DMS53 treated with DMSO at 0.1 percent for 48 hours (cell line): Measurements from ENCODE around the gene TPX2.
A peak's percentile ranks its signal among the peaks of the same experiment; 100 is the strongest.

Experiments
- DNase-seq: peaks from one replicate; lab custom pipeline; 2025; ENCODE audit not compliant: unreplicated experiment; lab: John Stamatoyannopoulos, UW

TPX2 gene, protein sequence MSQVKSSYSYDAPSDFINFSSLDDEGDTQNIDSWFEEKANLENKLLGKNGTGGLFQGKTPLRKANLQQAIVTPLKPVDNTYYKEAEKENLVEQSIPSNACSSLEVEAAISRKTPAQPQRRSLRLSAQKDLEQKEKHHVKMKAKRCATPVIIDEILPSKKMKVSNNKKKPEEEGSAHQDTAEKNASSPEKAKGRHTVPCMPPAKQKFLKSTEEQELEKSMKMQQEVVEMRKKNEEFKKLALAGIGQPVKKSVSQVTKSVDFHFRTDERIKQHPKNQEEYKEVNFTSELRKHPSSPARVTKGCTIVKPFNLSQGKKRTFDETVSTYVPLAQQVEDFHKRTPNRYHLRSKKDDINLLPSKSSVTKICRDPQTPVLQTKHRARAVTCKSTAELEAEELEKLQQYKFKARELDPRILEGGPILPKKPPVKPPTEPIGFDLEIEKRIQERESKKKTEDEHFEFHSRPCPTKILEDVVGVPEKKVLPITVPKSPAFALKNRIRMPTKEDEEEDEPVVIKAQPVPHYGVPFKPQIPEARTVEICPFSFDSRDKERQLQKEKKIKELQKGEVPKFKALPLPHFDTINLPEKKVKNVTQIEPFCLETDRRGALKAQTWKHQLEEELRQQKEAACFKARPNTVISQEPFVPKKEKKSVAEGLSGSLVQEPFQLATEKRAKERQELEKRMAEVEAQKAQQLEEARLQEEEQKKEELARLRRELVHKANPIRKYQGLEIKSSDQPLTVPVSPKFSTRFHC

DNA sequence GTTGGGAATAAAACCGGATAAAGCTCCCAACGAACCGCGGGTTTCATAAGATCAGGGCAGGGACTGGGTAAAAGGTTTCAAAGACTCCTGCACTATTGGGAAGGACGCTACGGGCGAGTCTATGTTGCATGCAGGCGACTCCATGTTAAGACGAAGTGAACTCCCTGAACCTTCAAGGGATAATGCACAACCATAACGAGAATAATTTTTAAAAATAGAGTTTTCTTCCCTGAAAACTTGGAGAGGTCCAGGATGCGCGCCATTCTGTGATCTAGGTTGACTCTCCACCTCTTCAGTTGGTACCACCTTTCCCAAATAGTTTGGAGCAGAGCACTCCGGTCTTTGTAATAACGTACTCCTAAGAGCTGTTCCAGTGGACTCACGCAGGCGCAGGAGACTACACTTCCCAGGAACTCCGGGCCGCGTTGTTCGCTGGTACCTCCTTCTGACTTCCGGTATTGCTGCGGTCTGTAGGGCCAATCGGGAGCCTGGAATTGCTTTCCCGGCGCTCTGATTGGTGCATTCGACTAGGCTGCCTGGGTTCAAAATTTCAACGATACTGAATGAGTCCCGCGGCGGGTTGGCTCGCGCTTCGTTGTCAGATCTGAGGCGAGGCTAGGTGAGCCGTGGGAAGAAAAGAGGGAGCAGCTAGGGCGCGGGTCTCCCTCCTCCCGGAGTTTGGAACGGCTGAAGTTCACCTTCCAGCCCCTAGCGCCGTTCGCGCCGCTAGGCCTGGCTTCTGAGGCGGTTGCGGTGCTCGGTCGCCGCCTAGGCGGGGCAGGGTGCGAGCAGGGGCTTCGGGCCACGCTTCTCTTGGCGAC lies at the start of gene TPX2:
TPX2 (plus strand) TSS at position 562 of the 821 bp plus-strand sequence. CDS start 18,187 bp downstream, outside the sequence.
- DNase-seq = peak; percentile 97

DNA sequence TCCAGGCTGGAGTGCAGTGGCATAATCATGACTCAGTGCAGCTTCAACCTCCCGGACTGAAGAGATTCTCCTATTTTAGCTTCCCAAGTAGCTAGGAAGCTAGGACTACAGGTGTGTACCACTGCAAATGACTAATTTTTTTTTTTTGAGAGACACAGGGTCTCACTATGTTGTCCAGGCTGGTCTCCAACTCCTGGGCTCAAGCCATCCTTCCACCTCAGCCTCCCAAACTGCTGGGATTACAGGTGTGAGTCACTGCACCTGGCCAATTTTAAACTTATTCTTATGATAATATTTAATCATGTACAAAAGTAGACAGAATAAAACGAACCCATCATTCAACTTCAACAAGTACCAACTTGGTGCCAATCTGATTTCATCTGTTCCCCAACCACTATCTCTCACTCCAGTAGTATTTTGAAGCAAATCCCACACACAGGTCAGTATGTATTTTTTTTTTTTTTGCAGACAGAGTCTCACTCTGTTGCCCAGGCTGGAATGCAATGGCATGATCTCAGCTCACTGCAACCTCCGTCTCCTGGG lies 48.9 kb upstream of the TPX2 start:
- DNase-seq = no peak

DNA sequence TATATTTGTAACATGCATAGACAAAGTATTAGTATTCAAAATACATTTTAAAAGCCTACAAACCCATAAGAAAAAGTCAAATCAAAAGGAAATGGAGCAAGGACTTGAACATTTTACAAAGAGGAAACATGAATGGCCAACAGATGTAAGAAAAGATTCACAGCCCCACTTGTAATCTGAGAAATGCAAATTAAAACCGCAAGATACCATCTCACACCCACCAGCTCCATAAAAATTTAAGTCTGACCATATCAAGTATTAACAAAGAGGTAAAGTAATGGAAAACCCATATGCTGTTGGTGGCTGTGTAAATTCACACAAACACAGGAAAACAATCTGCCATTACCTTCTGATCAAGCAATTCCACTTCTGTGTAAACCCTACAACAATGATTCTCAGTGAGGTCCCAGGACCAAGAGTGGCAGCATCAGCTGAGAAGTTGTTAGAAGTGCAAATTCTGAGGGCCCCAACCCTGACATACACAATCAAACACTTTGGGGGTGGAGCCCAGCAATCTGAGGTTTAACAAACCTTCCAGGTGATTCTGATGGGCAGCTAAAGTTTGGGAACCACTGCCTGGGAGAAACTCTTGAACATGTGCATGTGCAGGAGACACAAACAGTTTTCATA lies 47.3 kb upstream of the TPX2 start:
- DNase-seq = no peak

DNA sequence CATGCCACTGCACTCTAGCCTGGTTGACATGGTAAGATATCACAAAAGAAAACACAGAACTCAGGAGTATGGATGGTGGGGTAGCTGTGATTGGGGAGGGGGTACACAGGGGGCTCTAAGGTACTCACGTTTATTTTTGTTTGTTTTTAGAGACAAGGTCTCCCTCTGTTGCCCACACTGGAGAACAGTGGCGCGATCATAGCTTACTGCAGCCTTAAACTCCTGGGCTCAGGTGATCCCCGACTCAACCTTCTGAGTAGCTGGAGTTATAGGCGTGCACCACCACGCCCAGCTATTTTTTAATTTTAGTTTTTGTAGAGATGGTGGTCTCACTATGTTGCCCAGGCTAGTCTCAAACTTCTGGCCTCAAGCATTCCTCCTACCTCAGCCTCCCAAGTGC lies 45.7 kb upstream of the TPX2 start:
- no peak for DNase-seq

DNA sequence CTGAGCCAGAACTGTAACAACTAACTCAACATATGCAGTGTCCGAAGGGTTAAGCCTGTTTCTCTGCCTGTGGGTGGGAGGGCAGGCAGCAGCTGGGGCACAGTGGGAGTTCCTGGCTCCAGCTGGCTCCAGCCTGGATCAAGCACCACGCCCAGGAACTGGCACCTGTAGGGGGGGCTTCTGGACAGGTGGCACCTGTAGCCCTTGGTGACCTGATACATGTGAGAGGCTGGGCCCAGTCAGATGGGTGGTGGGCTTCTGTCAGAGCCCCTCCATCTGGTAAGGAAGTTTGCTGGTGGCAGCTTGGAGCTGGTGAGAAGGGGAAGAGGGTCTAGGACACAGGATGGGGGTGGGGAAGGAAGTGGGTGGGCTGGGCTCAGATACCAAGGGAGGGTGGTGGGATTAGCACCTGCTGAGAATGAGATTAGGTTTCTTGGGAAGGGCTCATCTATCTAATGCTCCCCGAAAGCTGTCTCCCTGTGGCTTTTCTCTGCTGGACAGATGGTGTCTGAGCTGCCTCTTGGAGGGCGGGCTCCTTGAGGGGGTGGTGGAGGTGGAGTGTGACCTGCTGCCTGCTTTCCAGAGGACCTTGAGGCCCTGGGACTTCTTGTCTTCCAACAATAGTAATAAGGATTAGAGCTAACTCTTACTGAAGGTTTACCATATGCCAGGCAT lies 45.0 kb upstream of the TPX2 start:
- DNase-seq = no peak

DNA sequence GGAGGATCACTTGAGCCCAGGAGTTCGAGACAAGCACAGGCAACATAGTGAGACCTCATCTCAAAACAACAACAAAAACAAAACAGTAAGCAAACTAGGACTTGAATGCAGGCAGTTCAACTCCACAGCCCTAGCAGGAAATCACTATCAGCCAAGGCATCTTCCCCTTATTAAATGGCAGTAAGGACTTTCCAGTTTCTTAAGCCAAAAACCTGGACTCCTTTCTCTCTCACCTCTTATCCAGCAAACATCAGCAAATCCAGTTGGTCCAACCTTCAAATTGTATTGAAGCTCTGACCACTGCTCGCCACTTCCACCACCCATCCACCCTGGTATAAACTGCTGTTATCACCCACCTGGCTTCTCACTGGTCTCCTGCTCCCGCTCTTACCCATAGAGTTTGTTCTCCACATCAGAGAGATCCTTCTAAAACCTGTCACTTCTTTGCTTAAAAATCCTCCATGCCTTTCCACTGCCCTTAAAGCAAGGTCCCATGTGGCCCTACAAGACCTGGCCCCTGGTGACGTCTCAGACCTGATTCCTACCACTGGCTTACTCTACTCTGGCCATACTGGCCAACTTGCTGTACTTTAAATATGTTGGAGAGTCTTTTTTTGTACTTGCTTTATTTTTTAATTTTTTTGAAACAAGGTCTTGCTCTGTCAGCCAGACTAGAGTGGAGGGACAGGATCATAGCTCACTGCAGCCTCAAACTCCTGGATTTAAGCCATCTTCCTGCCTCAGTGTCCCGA lies 44.1 kb upstream of the TPX2 start:
- DNase-seq = no peak

DNA sequence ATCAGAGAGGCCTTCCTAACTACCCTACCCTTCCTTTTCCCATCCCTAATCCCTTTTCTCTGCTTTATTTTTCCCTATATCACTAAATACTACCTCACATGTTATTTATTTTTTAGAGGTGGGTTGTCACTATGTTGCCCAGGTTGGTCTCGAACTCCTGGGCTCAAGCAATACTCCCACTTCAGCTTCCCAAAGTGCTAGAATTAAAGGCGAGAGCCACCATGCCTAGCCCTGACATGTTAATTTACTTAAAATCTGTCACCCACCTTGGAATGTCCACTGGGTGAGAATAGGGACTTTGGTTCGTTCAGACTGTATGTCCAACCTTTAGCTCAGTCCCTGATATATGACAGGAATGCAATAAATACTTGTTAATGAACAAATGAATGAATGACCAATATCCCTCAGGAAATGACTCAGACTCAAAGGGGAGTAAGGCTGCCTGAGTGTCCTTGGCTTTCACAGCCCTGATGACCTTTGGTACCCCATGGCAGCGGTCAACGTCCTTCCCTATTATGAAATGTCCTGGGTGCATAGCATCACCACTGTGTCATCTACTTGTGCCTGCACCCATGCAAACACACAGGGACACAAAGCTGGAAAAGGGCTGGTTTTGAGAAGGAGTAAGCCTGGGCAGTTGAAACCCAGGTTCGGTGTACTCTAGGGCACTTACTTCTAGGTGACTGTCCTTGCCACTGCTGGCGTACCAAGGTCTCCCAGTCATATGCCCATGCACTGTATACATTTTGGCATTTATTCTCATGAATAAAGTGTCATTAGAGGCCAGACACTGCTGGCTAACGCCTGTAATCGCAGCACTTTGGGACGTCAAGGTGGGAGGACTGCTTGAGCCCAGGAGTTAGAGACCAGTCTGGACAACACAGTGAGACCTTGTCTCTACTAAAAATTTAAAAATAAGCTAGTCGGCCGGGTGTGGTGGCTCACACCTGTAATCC lies 43.0 kb upstream of the TPX2 start:
- DNase-seq = no peak

DNA sequence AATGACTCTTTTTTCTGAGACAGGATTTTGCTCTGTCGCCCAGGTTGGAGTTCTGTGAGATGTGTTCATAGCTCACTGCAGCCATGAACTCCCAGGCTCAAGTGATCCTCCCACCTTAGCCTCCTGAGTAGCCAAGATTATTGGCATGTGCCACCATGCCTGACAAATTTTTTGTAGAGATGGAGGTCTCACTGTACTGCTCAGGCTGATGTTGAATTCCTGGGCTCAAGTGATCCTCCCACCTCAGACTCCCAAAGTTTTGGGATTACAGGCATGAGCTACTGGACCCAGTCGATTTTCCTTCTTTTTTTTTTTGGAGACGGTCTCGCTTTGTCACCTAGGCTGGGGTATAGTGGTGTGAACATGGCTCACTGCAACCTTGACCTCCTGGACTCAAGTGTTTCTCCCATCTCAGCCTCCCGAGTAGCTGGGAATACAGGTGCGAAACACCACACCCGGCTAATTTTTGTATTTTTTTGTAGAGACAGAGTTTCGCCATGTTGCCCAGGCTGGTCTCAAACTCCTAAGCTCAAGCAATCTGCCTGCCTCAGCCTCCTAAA lies 40.8 kb upstream of the TPX2 start:
- no peak for DNase-seq

DNA sequence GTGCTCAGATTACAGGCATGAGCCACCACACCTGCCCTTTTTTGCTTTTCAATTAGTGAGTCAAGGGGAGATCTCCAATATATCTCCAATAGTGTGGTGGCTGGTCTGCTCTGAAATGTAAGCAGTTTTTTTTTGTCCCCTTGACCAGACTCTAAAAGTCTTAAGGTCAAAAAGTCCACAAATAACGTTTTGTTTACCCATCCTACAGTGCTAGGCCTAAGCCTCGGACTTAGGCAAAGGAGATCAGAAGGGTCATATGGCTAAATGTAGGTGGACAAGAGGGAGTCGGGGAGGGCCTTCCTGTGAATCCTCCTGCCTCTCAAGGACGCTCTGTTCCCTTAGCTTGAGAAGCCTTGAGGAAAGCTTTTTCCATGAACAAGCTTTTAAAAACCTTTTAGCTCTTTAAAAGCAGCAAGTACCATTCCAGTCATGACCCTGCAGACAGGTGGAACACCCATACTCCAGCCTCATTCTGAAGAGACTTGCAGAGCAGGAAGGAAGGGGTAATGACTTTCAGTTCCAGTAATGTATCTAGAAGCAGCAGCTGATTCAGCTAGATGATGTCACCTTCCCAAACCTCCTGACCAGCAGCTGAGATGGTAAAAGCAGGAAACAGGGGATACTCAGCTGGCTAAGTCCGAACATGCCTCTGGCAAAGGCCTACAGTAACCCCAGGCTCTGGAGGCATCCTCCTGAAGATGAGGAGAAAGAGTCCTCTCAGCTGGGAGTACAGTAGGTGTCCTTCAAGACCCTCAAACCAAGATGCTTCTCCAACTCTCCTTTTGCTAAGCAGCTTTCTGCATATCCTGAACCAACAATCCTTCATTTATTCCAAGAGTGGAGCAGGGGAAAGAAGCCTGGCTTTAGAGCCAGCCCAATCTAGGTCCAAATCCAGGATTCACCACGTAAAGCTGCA lies 40.0 kb upstream of the TPX2 start:
- DNase-seq = peak; percentile 94

DNA sequence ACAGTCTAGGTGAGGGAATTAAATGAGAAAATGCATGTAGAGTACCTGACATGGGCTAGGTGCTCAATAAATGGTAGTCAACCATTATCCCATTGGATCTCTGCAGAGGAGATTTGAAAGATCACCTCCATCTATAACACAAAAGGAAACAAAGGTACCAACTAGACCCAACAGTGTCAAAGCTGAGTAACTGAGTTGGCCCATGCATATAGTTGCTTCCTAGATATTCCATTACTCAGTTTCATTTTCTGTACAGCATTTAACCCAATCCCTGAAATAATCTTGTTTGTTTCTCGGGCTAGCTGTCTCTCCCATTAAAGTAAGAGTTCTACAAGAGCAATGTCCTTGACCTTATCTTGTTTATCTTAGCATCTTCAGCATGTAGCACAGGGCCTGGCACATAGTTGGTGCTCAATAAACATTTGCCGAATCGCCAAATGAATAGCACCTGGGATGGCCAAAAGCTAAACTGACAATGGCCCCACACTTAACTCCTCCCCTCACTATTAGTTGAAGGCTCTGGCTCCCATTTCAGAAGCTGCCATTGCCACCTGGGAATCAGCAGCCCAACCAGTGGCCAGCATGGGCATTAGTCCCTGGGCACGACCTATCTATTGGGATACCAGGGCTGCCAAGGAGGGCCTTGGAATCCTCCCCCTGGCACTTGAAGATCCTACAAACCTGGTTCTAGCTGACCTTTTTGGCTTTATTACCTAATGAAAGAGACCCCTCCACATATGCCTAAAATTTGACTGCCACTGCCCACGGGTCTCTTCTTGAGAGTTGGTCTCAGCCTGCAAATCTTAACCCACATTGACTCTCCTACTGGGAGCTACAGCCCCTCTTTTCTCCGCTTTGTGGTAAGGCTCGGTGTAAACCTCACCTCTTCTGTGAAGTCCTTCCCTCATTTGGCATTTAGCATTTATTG lies 39.0 kb upstream of the TPX2 start:
- DNase-seq = no peak

DNA sequence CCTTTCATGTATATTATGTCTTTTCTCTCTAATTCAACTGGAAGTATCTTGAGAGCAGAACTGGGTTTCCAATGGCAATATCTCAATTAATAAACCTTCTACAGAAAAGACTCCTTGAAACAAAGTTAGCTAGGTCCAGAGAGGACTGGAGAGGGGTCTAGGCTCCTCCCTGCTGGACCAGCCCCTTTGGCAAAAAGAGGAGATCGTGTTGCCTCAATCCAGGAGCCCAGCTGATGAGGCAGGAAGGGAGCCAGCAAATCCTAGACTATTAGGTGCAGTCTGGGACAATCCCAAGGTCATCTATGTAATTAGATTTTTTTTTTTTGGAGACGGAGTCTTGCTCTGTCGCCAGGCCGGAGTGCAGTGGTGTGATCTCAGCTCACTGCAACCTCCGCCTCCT lies 38.3 kb upstream of the TPX2 start:
- no peak for DNase-seq

DNA sequence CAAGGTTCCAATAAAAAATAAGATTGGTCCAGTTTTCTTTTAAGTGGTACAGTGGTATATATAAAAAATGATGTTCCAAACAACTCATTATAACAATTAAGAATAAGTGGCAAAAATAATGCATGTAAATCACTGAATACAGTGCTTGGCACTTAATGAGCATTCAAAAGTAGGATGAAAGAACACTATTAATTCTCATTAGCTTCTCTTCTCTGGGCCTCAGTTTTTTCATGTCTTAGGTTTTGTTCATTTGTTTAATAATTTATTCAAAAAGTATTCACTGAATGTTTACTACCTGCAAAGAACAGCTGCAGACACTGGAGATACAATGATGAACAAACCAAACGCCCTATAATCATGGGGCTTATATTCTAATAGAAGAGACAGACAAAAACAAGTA lies 37.5 kb upstream of the TPX2 start:
- DNase-seq = no peak

DNA sequence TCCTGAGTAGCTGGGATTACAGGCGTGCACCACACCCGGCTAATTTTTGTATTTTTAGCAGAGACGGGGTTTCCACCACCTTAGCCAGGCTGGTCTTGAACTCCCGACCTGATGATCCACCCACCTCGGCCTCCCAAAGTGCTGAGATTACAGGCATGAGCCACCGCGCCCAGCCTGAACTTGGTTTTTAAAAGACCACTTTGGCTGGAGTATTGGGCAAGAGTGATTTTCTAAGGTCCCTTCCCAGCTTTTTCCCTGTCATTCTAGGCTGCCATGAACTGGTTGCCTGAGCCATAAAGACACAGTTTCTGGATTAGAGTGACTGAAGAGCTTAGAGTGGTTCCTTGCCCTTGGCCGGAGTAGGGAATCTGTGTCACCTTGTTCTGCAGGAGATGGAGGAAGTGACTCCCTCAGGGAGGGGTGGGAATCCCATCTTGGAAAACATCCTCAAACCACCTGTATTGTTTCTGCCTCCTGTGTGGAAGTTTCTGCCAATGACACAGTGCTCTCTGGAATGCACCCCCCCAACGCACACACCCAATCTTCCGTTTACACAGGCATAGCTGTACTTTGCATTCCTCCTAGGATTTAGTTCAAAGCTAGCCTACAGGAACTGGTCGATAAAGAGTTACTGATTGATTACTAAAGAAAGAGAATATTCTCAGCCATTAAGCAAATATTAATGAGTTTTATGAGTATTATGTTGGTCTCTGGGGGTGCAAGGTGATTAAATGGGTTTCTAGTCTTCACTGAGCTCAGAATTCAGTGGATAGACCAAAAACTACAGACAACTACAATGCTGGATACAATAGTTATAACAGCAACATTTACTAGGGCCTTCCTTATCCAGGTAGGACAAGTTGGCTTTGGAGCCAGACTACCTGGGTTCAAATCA lies 34.6 kb upstream of the TPX2 start:
- DNase-seq = no peak

DNA sequence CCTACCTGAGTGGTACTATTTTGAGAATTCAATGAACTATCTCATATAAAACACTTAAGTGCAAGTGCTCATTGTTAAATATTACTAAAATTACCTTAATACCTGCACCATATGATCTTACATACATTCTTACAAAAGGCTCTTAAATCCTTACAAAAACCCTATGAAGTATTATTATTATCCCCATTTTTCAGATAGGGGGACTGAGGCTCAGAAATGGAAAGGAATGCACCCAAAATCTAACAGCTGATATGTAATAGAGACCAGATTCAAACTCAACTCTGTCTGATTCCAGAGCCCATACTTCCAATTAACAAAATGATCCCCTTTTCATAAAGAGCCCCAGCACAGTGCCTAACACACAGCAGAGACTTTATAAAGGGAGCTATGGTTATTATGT lies 33.9 kb upstream of the TPX2 start:
- no peak for DNase-seq
